ENCODE results near the gene UGT2A1.

Gene UGT2A1

DNA sequence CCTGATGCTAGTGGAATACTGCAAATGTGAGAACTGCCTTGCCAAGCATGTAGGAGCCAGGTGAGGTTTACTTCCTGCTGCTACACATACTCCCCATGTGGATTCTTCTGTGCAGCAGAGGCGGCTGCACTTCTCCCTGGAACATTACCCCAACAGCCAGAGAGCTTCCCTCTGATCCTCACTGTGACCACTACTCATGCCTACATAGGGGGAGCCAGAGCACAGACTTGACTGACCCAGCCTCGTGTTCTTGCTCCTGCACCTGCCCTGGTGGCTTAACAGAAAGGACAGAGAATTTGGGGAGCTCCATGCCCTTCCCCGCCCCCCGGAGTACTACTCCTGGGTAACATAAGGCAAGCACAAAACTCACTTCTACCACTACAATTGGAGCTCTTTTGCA, 52.0 kb downstream of the UGT2A1 start:
- H3K27me3 Mint-ChIP-seq (ENCODE audit: low read depth), result no peaks in the 10 kb centered on the region
- H3K36me3 Mint-ChIP-seq (ENCODE audit: low read depth), result no peaks in the 10 kb centered on the region
- H3K27ac Mint-ChIP-seq, result no peak overlapping the region
- TF ChIP-seq, protein P1, sequence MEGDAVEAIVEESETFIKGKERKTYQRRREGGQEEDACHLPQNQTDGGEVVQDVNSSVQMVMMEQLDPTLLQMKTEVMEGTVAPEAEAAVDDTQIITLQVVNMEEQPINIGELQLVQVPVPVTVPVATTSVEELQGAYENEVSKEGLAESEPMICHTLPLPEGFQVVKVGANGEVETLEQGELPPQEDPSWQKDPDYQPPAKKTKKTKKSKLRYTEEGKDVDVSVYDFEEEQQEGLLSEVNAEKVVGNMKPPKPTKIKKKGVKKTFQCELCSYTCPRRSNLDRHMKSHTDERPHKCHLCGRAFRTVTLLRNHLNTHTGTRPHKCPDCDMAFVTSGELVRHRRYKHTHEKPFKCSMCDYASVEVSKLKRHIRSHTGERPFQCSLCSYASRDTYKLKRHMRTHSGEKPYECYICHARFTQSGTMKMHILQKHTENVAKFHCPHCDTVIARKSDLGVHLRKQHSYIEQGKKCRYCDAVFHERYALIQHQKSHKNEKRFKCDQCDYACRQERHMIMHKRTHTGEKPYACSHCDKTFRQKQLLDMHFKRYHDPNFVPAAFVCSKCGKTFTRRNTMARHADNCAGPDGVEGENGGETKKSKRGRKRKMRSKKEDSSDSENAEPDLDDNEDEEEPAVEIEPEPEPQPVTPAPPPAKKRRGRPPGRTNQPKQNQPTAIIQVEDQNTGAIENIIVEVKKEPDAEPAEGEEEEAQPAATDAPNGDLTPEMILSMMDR (IDR thresholded peaks at IDR 0.05; ENCODE audit: unreplicated experiment in 3 of 3), result no peak
- H3K9me3 Mint-ChIP-seq, result no peaks in the 10 kb centered on the region
- no peaks in the 10 kb centered on the region for H3K4me1 Mint-ChIP-seq
- no peak overlapping the region for H3K4me3 Mint-ChIP-seq

DNA sequence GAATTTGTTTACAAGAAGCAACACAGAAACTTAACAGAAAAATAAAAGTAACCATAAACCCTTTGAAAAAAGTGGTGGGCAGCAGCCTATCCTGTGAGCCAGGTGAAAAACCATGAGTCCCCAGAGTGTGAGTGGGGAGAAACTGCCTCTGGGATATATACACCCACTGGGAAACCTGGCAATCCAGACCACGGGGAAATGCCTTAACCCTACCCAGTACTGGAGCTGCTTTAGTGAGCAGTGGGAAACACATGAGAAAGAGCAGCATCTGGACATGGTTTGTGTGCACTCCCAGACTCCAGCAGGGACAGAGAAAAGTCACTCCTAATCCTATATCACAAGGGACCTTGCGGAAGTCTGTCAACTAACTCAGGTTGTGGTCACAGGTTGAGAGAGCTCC, 53.0 kb downstream of the UGT2A1 start:
- TF ChIP-seq, protein P1 (IDR thresholded peaks at IDR 0.05; ENCODE audit: unreplicated experiment in 3 of 3), result no peak
- H3K4me1 Mint-ChIP-seq, result no peaks in the 10 kb centered on the region
- H3K27ac Mint-ChIP-seq, result peak overlapping the region in 1 of 3 experiments; percentile 9
- H3K9me3 Mint-ChIP-seq, result no peaks in the 10 kb centered on the region
- H3K27me3 Mint-ChIP-seq (ENCODE audit: low read depth), result no peaks in the 10 kb centered on the region
- no peak overlapping the region for H3K4me3 Mint-ChIP-seq
- H3K36me3 Mint-ChIP-seq (ENCODE audit: low read depth), result no peaks in the 10 kb centered on the region

DNA sequence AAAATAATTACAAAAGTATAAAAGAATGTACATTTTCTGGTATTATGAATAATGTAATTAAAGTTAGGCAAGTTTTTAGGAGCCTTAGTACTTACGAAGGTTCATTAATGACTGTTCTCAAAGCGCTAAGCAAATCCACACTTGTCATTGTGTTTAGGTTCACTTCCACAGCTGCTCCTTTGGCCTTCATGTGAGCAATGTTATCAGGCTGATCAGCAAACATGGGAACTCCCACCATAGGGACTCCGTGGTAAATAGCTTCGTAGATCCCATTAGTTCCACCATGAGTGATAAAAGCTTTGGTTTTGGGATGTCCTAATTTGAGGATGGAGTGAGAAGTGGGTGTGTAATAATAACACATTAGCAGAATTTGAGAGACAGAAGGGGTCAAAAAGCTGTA, 58.7 kb downstream of the UGT2A1 start:
- H3K36me3 Mint-ChIP-seq (ENCODE audit: low read depth), result no peaks in the 10 kb centered on the region
- no peak overlapping the region for H3K4me3 Mint-ChIP-seq
- no peak overlapping the region for H3K27ac Mint-ChIP-seq
- H3K4me1 Mint-ChIP-seq, result no peaks in the 10 kb centered on the region
- no peaks in the 10 kb centered on the region for H3K27me3 Mint-ChIP-seq (ENCODE audit: low read depth)
- no peaks in the 10 kb centered on the region for H3K9me3 Mint-ChIP-seq
- TF ChIP-seq, protein P1 (IDR thresholded peaks at IDR 0.05; ENCODE audit: unreplicated experiment in 3 of 3), result no peak

DNA sequence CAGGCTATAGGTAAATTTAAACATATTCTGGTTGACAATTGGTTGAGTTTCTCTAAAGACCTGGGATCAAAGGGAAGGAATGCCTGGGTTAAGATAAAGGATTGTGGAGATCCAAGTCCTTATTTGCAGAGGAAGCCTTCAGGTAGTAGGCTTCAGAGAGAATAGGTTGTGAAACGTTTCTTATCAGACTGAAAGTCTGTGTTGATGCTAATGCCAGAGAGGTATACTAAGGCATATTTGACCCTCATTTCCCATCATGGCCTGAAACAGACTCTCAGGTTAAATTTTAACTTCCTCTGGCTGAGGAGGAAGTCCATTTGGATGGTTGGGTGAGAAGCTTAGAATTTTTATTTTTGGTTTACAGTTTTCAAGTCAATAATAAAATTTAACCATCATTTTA, 61.7 kb downstream of the UGT2A1 start:
- H3K27me3 Mint-ChIP-seq (ENCODE audit: low read depth), result peaks cover 2% of the 10 kb centered on the region

DNA sequence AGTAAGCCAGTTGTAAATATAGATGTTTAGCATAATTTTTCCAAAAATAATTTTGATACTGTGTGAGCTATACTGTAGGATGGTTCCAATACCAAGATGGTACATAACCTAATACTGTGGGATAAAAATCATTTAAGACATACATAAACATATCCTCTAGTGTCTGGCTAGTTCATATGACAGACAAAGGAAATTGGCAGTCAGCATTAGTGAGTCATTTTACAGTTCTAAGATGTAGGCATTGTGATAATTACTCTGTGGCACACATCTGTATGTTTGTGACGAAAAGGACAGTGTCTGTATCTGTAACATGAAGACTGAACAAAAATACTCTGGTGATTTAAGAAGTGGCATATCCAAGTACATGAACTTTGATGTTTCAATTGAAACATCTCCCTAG, 63.2 kb downstream of the UGT2A1 start:
- Mint-ChIP-seq H3K27me3 (ENCODE audit: low read depth) (peaks cover 3% of the 10 kb centered on the region), H3K36me3 (ENCODE audit: low read depth) (no peaks in the 10 kb centered on the region), H3K4me1 (no peaks in the 10 kb centered on the region), H3K27ac (no peak overlapping the region), H3K4me3 (no peak overlapping the region), H3K9me3 (no peaks in the 10 kb centered on the region)
- TF ChIP-seq, protein P1 (IDR thresholded peaks at IDR 0.05; ENCODE audit: unreplicated experiment in 3 of 3), result no peak

More for the DNA sequence above, 61.7 kb downstream of the UGT2A1 start:
- H3K27ac Mint-ChIP-seq, result no peak overlapping the region
- H3K4me1 Mint-ChIP-seq, result no peaks in the 10 kb centered on the region
- TF ChIP-seq, protein P1 (IDR thresholded peaks at IDR 0.05; ENCODE audit: unreplicated experiment in 3 of 3), result no peak
- H3K36me3 Mint-ChIP-seq (ENCODE audit: low read depth), result no peaks in the 10 kb centered on the region
- no peak overlapping the region for H3K4me3 Mint-ChIP-seq
- no peaks in the 10 kb centered on the region for H3K9me3 Mint-ChIP-seq

DNA sequence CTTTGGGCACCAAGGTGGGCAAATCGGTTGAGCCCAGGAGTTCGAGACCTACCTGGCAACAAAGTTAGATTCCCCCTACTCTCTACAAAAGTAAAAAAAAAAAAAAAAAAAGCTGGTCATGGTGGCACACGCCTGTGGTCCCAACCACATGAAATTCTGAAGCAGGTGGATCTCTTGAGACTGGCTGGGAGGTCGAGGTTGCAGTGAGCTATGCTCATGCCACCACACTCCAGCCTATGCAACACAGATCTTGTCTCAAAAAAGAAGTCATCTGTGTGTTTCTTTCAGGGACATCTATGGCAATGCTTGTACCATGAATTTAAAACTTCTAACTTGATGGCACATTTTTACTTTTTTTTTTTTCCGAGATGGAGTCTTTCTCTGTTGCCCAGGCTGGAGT, 68.9 kb downstream of the UGT2A1 start:
- no peaks in the 10 kb centered on the region for H3K36me3 Mint-ChIP-seq (ENCODE audit: low read depth)
- H3K9me3 Mint-ChIP-seq, result no peaks in the 10 kb centered on the region
- H3K27me3 Mint-ChIP-seq (ENCODE audit: low read depth), result peaks cover 3% of the 10 kb centered on the region
- TF ChIP-seq, protein P1 (IDR thresholded peaks at IDR 0.05; ENCODE audit: unreplicated experiment in 3 of 3), result no peak
- H3K4me3 Mint-ChIP-seq, result no peak overlapping the region
- H3K4me1 Mint-ChIP-seq, result no peaks in the 10 kb centered on the region
- H3K27ac Mint-ChIP-seq, result no peak overlapping the region
